Activated CD8-positive, alpha-beta memory T cell treated with anti-CD3 and anti-CD28 coated beads for 48 hours (primary cell): ENCODE data around the gene EVC2.

Experiments
- DNase-seq, 3 experiments: peaks; one replicate each; pipeline ENCODE4 v3.0.0-alpha.2; 2020; ENCODE audit warnings: low read depth in 2 of 3, low spot score in 2 of 3

EVC2 gene

GRCh38 chr4:5568336-5568735 lies 140.0 kb downstream of the EVC2 start:
- no peak for DNase-seq

DNA sequence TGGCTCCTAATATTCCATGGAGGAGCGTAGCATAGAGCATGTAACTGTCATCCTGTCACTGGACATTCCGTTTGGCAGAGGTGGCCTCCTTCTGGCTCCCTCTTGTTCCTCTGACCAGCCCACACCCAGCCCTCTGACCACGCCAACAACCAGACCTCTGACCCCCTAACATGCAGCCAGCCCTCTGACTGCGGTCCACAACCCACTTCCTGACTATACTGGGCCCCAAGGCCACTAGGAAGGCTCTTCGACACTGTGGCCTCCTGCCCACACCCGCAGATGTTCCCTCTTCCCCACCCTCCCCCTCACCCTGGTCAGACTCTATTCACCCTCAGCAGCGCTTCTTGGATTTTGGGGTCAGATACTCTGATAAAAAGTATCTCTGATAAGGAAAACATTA lies 141.4 kb downstream of the EVC2 start:
- DNase-seq, result no peak

- no peak for DNase-seq
Observed at GRCh38 chr4:5566526-5566925, 141.8 kb downstream of the EVC2 start.

- no peak for DNase-seq
Observed at GRCh38 chr4:5563856-5564255, 144.5 kb downstream of the EVC2 start.

DNA sequence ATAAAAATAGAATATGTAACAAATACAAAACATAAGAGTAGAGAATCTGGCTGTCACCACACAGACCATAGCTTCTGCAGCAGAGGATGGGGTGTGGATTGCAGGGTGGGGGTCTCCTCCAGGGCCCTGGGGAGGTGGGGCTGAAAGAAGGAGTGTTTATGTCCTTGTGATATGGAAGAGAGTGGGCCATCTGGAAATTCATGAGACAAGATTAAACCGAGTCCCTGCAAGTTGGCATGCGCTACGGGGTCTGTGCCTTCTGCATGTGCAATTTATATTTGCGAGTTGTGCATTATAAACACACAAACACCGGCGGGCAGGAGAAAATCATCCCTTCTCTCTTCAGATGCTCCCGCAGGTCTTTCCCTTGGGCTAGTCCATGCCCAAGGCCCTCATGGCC lies 145.9 kb downstream of the EVC2 start:
- DNase-seq, result no peak

DNA sequence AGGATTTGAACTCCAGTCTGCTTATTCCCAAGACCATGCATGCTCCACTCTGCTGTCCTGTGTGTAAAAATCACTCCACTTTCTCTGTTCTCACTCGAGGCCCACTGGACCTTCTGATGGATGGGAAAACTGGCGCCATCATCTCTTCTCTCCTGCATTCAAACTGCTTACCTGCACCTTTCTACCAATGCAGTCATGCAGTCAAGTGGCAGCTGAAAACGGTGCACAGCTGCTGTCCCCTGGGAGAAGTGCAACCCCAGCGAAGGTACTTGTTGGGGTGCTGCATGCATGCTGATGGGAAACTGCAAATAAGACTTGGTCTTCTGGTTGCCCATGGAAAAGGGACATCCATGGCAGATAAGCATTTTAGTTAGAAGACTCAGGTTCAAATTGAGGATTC lies 147.1 kb downstream of the EVC2 start:
- DNase-seq, result no peak

DNA sequence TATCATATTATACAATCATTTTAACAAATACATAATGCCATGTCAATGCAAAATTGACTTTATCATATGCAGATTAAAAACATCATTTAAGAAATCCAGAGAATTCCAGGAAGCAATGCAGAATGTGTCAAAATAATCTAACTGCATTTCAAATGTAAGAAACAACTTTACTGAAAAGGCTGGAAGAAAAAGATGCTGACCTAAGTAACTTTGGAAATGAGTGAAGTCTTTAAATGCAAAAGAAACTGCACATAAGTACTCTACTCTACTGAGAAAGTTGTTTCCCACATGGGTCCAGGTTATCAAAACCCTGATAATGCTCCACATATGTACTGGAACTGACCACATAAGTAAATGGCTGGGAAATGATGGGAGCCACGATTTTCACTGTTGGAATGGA lies 149.9 kb downstream of the EVC2 start:
- DNase-seq, result no peak

GRCh38 chr4:5554376-5554775 lies 154.0 kb downstream of the EVC2 start:
- DNase-seq, result no peak

GRCh38 chr4:5553801-5554200 lies 154.6 kb downstream of the EVC2 start:
- DNase-seq, result no peak

GRCh38 chr4:5552451-5552850 lies 155.9 kb downstream of the EVC2 start:
- DNase-seq, result no peak

- no peak for DNase-seq
Observed at GRCh38 chr4:5547651-5548249, 160.6 kb downstream of the EVC2 start.

- no peak for DNase-seq
Observed at GRCh38 chr4:5545271-5545670, 163.1 kb downstream of the EVC2 start.

GRCh38 chr4:5544762-5545161 lies 163.6 kb downstream of the EVC2 start:
- DNase-seq, result no peak

DNA sequence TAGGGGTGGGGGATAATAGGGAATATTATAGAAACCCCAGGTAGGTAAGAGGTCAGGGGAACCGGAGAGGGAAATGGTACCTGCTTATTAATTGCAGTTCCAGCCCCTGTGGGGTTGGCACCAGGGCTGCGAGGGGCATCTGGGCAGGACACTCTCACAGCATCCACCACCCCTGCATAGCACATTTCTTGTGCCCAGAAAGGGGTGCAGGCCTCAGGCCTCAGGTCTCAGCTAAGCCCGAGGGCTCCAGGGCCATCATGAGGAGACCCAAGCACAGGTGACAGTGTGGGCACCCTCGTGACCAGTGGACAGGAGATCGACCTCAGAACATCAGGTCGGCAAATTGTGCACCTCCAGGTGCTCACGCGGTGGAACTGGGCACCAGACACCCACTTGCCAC lies 164.7 kb downstream of the EVC2 start:
- no peak for DNase-seq

DNA sequence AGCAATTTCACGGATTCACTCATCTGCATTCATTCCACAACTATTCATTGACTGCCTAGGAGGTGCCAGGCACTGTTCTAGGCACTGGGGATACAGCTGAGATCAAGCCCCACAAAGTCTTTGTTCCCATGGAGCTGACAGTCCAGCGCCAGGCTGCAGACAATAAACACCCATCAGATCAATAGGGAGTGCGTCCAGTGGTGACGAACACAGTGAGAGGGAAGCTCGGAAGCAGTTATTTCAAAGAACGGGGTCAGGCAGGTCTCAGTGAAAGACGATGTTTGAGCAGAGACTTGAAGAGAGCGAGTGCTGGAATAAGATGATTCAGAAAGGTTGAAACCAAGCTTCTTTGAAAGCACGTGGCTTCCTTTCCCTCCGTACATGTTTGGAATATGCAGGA lies 167.2 kb downstream of the EVC2 start:
- no peak for DNase-seq

GRCh38 chr4:5539584-5539983 lies 168.8 kb downstream of the EVC2 start:
- DNase-seq, result no peak

GRCh38 chr4:5532100-5532499 lies 176.3 kb downstream of the EVC2 start:
- DNase-seq, result no peak

DNA sequence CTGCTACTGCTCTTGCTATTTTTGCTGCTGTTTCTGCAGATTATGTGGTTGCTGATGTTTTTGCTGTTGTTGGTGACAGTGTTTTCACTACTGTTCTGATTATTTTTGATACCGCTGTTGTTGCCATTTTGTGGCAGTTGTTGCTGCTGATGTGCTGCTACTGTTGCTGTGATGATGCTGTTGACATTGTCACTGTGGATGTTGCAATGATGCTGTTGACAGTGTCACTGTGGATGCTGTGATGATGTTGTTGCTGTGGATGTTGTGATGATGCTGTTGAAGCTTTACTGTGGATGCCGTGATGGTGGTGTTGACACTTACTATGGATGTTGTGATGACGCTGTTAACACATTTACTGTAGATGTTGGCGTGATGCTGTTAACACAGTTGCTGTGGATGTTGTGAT lies 180.3 kb downstream of the EVC2 start:
- no peak for DNase-seq

GRCh38 chr4:5527211-5527610 lies 181.1 kb downstream of the EVC2 start:
- no peak for DNase-seq

DNA sequence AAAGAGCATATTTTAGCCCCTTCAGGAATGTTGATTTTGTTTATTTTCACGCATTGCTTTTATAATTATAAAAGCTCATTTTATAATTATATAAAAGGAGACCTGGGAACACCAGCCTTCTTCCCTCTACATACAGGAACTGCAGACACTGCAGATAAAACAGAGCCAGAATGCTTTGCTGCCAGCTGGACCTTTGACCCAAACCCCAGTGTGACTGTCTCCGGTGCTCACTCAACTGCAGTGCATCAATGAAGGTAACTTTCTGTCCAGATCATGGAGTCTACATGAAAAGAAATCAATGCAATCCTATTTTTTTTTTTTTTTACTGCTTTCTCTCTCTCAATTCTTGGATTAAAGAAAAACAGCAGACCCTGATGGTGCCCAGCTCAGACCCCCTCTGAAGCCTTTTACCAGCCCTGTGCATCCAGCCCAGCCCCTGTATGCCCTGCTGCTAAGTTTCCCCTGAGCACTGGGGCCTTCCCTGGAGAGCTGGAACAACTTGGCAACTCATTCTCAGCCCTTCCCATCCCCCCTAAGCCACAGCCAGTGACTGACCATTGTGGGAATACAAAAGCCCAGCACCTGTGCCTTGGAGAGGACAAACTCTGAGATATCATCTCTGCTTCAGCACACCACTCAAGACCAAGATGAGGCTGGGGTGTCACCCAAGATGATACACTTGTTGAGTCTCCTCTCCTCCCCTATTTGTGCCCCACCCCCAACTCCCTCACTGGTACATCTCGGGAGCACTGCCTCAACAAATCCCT lies 182.1 kb downstream of the EVC2 start:
- DNase-seq, result no peak

DNA sequence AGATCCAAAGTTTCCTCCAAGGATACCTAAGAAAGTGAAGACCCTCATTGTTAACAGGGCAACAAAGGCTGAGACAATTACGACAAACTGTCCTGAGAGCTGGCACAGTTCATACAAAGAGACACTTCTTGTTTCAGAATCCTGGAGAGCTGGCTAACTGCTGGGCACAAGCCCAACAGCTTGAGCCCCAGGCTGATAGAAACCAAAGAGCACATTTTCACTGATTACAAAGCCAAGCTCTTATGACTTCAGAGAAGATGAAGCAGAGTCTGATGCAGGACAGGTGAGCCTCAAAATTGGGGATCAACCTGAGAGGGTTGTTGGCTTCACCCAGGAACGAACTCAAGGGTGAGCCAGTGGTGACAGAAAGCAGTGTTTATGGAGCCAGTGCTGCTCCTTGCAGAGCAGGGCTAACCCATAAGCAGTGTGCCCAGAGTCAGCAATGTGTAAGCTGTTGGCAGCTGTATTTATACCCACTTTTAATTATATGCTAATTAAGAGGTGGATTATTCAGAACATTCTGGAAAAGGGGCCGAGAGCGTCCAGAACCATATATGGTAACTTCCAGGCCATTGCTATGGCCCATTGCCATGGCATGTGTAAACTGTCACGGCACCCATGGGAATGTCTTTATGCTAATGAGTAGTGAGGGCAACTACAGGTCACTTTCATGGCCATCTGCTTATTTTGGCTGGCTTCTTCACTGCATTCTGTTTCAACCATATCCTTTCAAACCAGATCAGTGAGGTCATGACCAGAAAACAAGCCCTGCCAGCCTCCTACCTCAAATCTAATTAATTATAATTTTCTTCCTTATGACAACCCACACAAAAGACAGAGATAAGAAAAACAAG lies 183.7 kb downstream of the EVC2 start:
- DNase-seq, result no peak

DNA sequence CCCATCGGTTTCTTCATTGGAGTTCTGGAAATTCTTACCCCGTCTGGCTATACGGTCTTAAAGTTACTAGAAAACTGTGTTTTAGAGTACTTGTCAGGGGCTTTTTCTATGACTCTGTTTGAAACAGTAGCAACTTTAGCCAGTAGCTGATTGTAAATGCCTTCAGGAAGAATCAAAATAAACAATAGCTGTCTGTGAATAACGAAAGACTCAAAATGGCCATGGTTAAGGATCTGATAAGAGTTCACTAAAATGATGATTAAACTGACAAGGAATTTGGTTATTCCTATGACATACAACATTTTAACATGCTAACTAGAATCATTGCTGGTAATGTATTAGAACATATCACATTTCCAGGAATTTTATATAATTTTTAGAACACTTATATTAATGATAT lies 191.0 kb downstream of the EVC2 start:
- no peak for DNase-seq
